Endothelial cell of umbilical vein (primary cell): Measurements from ENCODE around the gene PRPH. TPM values are rescaled to one million over a fixed set of nuclear protein-coding genes. Genes with fewer than 3 reads are reported as not detected.
"Not testable (repeated sequence)": the region's sequence is repeated elsewhere in the genome, so short reads cannot be mapped to it uniquely, and the experiment has no call there.

ENCODE experiments used
- BruUV-seq: library from RNA; stranded (reverse); fragments of 400-500 nt; replicated peaks from 2 replicates; lab custom pipeline; 2021; lab: Mats Ljungman, UMichigan
- CTCF ChIA-PET: fragments of 300-600, 350-600 bp; sonication (Branson Sonifier 250); formaldehyde crosslinking; loops from one replicate; lab custom pipeline; 2021; ENCODE audit warnings: antibody characterized with exemption, inconsistent platforms; lab: Charles Lee
- POLR2A ChIA-PET: fragments of 300-600, 350-600 bp; sonication (Branson Sonifier 250); formaldehyde crosslinking; loops from one replicate; lab custom pipeline; 2021; ENCODE audit warnings: antibody characterized with exemption, inconsistent platforms; lab: Charles Lee
- DNase-seq: peaks from one replicate; pipeline ENCODE4 v3.0.0-alpha.2; 2011; ENCODE audit warnings: low read depth, low spot score
- FAIRE-seq: peaks from 2 replicates; lab custom pipeline; 2011; peaks lifted over from hg19 to GRCh38; lab: Jason Lieb, UNC
- H2AFZ ChIP-seq: 2 replicates; pipeline ENCODE4 v1.6.0; 2012; ENCODE audit warnings: low read depth, low read length, control low read depth, inconsistent platforms
- H3K27ac ChIP-seq: 2 replicates; pipeline ENCODE4 v1.5.1; 2011; ENCODE audit warnings: low read depth, mild to moderate bottlenecking, control low read depth, low read length, moderate library complexity; ENCODE audit not compliant: insufficient read depth
- H3K27me3 ChIP-seq, 2 experiments: 2 replicates each; pipeline versions ENCODE4 v1.6.0 to v1.6.1; 2011; ENCODE audit warnings: low read length in 2 of 2, mixed read lengths in 1 of 2; ENCODE audit not compliant: control insufficient read depth in 2 of 2, insufficient read depth in 2 of 2
- H3K36me3 ChIP-seq, 2 experiments: 2 replicates in 1 of 2; 3 replicates in 1 of 2; pipeline ENCODE4 v1.5.1; 2011; ENCODE audit warnings: low read length in 2 of 2, mild to moderate bottlenecking in 1 of 2, moderate library complexity in 1 of 2; ENCODE audit not compliant: control insufficient read depth in 2 of 2, insufficient read depth in 2 of 2; ENCODE audit errors: extremely low read depth in 1 of 2
- H3K4me1 ChIP-seq: 3 replicates; pipeline ENCODE4 v1.5.1; 2011; ENCODE audit warnings: mild to moderate bottlenecking, low read length; ENCODE audit not compliant: control insufficient read depth, insufficient read depth; ENCODE audit errors: extremely low read depth
- H3K4me2 ChIP-seq: 2 replicates; pipeline ENCODE4 v1.6.1; 2011; ENCODE audit warnings: low read length, control low read depth, mixed read lengths; ENCODE audit not compliant: insufficient read depth
- H3K4me3 ChIP-seq, 3 experiments: fragments of 200-600 bp in 1 of 3; sonication (generic), shearing (Covaris generic) in 1 of 3; replicated peaks in 1 of 3; 2 replicates each; pipeline ENCODE4 v1.5.1; 2011 to 2016; ENCODE audit warnings: control low read depth in 3 of 3, low read length in 3 of 3, mild to moderate bottlenecking in 2 of 3, inconsistent platforms in 1 of 3, low read depth in 1 of 3, moderate library complexity in 1 of 3; ENCODE audit not compliant: insufficient read depth in 1 of 3
- H3K79me2 ChIP-seq: 2 replicates; pipeline ENCODE4 v1.6.0; 2012; ENCODE audit warnings: low read length, inconsistent platforms; ENCODE audit not compliant: control insufficient read depth, insufficient read depth
- H3K9ac ChIP-seq: replicated peaks from 2 replicates; pipeline ENCODE3; 2011; ENCODE audit warnings: low read length, control low read depth; ENCODE audit not compliant: insufficient read depth; ENCODE audit errors: extremely low read depth
- H3K9me1 ChIP-seq: replicated peaks from 3 replicates; pipeline ENCODE4 v1.6.0; 2011; ENCODE audit warnings: mild to moderate bottlenecking, low read length; ENCODE audit not compliant: control insufficient read depth, insufficient read depth; ENCODE audit errors: extremely low read depth
- H3K9me3 ChIP-seq: replicated peaks from 2 replicates; pipeline ENCODE4 v1.5.1; 2012; ENCODE audit warnings: low read length, inconsistent platforms; ENCODE audit not compliant: control insufficient read depth, insufficient read depth
- H4K20me1 ChIP-seq: replicated peaks from 2 replicates; pipeline ENCODE3; 2011; ENCODE audit warnings: mild to moderate bottlenecking, low read length; ENCODE audit not compliant: control insufficient read depth, insufficient read depth; ENCODE audit errors: extremely low read depth
- CTCF ChIP-seq, 2 donors: IDR thresholded peaks; 1 replicate in 1 of 2; 2 replicates in 1 of 2; pipeline ENCODE4 v1.5.1; 2011; ENCODE audit warnings: low read length in 2 of 2, mild to moderate bottlenecking in 2 of 2, moderate library complexity in 2 of 2, control low read depth in 1 of 2, inconsistent platforms in 1 of 2, low read depth in 1 of 2; ENCODE audit not compliant: insufficient read depth in 1 of 2; ENCODE audit errors: extremely low read depth in 1 of 2
- EZH2 ChIP-seq: IDR thresholded peaks from 2 replicates; pipeline ENCODE4 v1.6.1; 2012; ENCODE audit warnings: borderline replicate concordance, low read depth, mild to moderate bottlenecking, moderate library complexity, low read length, inconsistent platforms; ENCODE audit not compliant: severe bottlenecking
- FOS ChIP-seq: IDR thresholded peaks from 2 replicates; pipeline ENCODE4 v1.6.1; 2011; ENCODE audit warnings: mild to moderate bottlenecking, low read length, moderate library complexity, borderline replicate concordance; ENCODE audit not compliant: insufficient read depth
- GATA2 ChIP-seq: IDR thresholded peaks from 2 replicates; pipeline ENCODE4 v1.7.0; 2011; ENCODE audit warnings: low read depth, mild to moderate bottlenecking, moderate library complexity, mixed read lengths, low read length; ENCODE audit not compliant: insufficient read length, insufficient read depth
- JUN ChIP-seq: IDR thresholded peaks from 2 replicates; pipeline ENCODE4 v1.6.1; 2011; ENCODE audit warnings: borderline replicate concordance, low read depth; ENCODE audit not compliant: insufficient read length, insufficient read depth
- MYC ChIP-seq: IDR thresholded peaks from one replicate; pipeline ENCODE4 v1.6.1; 2011; ENCODE audit warnings: mild to moderate bottlenecking, low read depth, low read length
- POLR2A ChIP-seq: IDR thresholded peaks from 2 replicates; pipeline ENCODE4 v1.6.1; 2012; ENCODE audit warnings: low read depth, mild to moderate bottlenecking, control low read depth, low read length
- POLR2AphosphoS5 ChIP-seq: IDR thresholded peaks from 2 replicates; pipeline ENCODE4 v1.6.1; 2012; ENCODE audit warnings: low read depth, mild to moderate bottlenecking, control low read depth, low read length, moderate library complexity; ENCODE audit not compliant: insufficient read depth
- dilution Hi-C: fragments of 300-500 bp; cut with MboI; formaldehyde crosslinking; loops from one replicate; pipeline ENCODE4 v1.15.0; 2019; ENCODE audit warnings: low sequenced_read_pairs; ENCODE audit not compliant: extremely low pct_ligation_motif_present
- intact Hi-C: fragments of 100-400 bp; cut with micrococcal nuclease; formaldehyde crosslinking; loops from one replicate; pipeline ENCODE4 v1.10.0; 2022
- polyA plus RNA-seq, 4 experiments: library from polyadenylated mRNA; depleted of rRNA in 3 of 4; stranded (reverse) in 3 of 4; unstranded in 1 of 4; fragments of >200 nt; gene quantifications; 2 replicates each; pipeline versions ENCODE4 v1.2.1 to v1.2.3, GENCODE V29; 2011 to 2012; ENCODE audit warnings: missing spikeins in 1 of 4
- total RNA-seq: library from RNA; stranded (reverse); gene quantifications from 2 replicates; pipeline ENCODE4 v1.2.3, GENCODE V29; 2021
- TF ChIP-seq, protein P1 (sequence below): IDR thresholded peaks from 2 replicates; pipeline ENCODE4 v1.6.1; 2011; ENCODE audit not compliant: insufficient read depth, insufficient read length

PRPH gene
- total and polyA plus RNA-seq, 2 donors (not counting 3 experiments of a cell fraction or from before 2014, with no cell fraction given), result not detected

GRCh38 chr12:49282302-49282701 lies 12.6 kb upstream of the PRPH start:
- FAIRE-seq (no peak), DNase-seq (no peak)
- no peaks in the 10 kb centered on the region for H3K9me3 ChIP-seq
- TF ChIP-seq MYC (no peak), POLR2A (no peak), GATA2 (no peak), CTCF (IDR thresholded peaks at IDR 0.05; ENCODE audit: extremely low read depth in 1 of 2, insufficient read depth in 1 of 2, low read depth in 1 of 2, low read length in 2 of 2) (no peak), FOS (no peak), JUN (no peak), POLR2AphosphoS5 (no peak), EZH2 (no peak)
- TF ChIP-seq, protein P1, sequence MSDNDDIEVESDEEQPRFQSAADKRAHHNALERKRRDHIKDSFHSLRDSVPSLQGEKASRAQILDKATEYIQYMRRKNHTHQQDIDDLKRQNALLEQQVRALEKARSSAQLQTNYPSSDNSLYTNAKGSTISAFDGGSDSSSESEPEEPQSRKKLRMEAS, result no peak
- no peaks in the 10 kb centered on the region for H3K4me1 ChIP-seq
- intact Hi-C loops, result loop anchor here (10.0 kb wide), 1 partner anchor 232 kb away; no protein-coding TSS in a partner anchor
- H3K79me2 ChIP-seq, result no peaks in the 10 kb centered on the region
- no peak overlapping the region for H3K27ac ChIP-seq
- dilution Hi-C loops, result no loop called here
- no peak overlapping the region for H3K4me3 ChIP-seq
- POLR2A ChIA-PET, result interaction anchor here (0.7 kb wide), 1 partner anchor 9 kb away, joined by 3 read pairs; no protein-coding TSS in a partner anchor
- H3K27me3 ChIP-seq, result peaks cover 0 to 5% of the 10 kb centered on the region in 2 experiments
- CTCF ChIA-PET, result interaction anchor here (1.4 kb wide), 1 partner anchor 49 kb away, joined by 3 read pairs; no protein-coding TSS in a partner anchor
- no peak overlapping the region for H3K9ac ChIP-seq
- H3K36me3 ChIP-seq, result no peaks in the 10 kb centered on the region
- BruUV-seq, result no TSS peak
- H2AFZ ChIP-seq, result no peak overlapping the region
- no peaks in the 10 kb centered on the region for H4K20me1 ChIP-seq
- no peaks in the 10 kb centered on the region for H3K9me1 ChIP-seq
- no peak overlapping the region for H3K4me2 ChIP-seq

DNA sequence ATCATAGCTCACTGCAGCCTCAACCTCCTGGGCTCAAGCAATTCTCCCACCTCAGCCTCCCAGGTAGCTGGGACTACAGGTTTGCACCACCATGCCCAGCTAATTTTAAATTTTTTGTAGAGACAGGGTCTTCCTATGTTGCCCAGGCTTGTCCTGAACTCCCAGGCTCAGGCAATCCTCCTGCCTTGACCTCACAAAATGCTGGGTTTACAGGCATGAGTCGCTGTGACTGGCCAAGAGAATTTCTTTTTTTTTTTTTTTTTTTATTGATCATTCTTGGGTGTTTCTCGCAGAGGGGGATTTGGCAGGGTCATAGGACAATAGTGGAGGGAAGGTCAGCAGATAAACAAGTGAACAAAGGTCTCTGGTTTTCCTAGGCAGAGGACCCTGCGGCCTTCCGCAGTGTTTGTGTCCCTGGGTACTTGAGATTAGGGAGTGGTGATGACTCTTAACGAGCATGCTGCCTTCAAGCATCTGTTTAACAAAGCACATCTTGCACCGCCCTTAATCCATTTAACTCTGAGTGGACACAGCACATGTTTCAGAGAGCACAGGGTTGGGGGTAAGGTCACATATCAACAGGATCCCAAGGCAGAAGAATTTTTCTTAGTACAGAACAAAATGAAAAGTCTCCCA lies 12.1 kb upstream of the PRPH start:
- H3K4me3 ChIP-seq, H3K4me1 ChIP-seq, H4K20me1 ChIP-seq, FAIRE-seq, POLR2A ChIA-PET, H3K36me3 ChIP-seq, BruUV-seq, DNase-seq, H2AFZ ChIP-seq, H3K9me3 ChIP-seq, H3K79me2 ChIP-seq, H3K27me3 ChIP-seq, H3K4me2 ChIP-seq, dilution Hi-C loops, H3K9me1 ChIP-seq, H3K9ac ChIP-seq, H3K27ac ChIP-seq: not testable (repeated sequence)
- intact Hi-C loops, result loop anchor here (10.0 kb wide), 1 partner anchor 232 kb away; no protein-coding TSS in a partner anchor
- CTCF ChIA-PET, result interaction anchor here (1.4 to 2.8 kb wide), 2 partner anchors 49 to 75 kb away, joined by 3 to 15 read pairs; no protein-coding TSS in a partner anchor
